GM12878 (cell line): ENCODE data around the gene RFFL. TPM values are rescaled to one million over a fixed set of nuclear protein-coding genes. Genes with fewer than 3 reads are reported as not detected.
A peak's percentile ranks its signal among the peaks of the same experiment; 100 is the strongest.

Experiments
- ATAC-seq: fragments of 200-7000 bp; cut with Tn5 transposase; 3 replicates; pipeline ENCODE4 v1.9.1; 2020; ENCODE audit warnings: mild to moderate bottlenecking, moderate library complexity
- BruUV-seq: library from RNA; stranded (reverse); fragments of 400-500 nt; replicated peaks from 2 replicates; lab custom pipeline; 2021; lab: Mats Ljungman, UMichigan
- CTCF ChIA-PET: fragments of 300-600 bp; sonication (Branson Sonifier 250); formaldehyde crosslinking; extraction: SDS; loops from one replicate; lab custom pipeline; 2021; ENCODE audit warnings: inconsistent platforms; lab: Yijun Ruan, JAX
- POLR2A ChIA-PET: fragments of 350-600 bp; formaldehyde crosslinking; extraction: SDS; loops from one replicate; lab custom pipeline; 2021; ENCODE audit warnings: inconsistent platforms; lab: Charles Lee
- RAD21 ChIA-PET: fragments of 300-600 bp; sonication (Branson Sonifier 250); formaldehyde crosslinking; loops from one replicate; lab custom pipeline; 2023; ENCODE audit warnings: antibody characterized with exemption; ENCODE audit not compliant: unreplicated experiment; lab: Charles Lee
- SMC1A ChIA-PET: fragments of 300-600 bp; sonication (Branson Sonifier 250); formaldehyde crosslinking; loops from one replicate; lab custom pipeline; 2023; ENCODE audit not compliant: unreplicated experiment, uncharacterized antibody; lab: Charles Lee
- DNase-seq: peaks from one replicate; pipeline ENCODE4 v3.0.0-alpha.2; 2011; ENCODE audit warnings: low read depth, low spot score
- FAIRE-seq: peaks from 3 replicates; lab custom pipeline; 2011; peaks lifted over from hg19 to GRCh38; lab: Jason Lieb, UNC
- H2AFZ ChIP-seq: 2 replicates; pipeline ENCODE4 v1.6.0; 2011; ENCODE audit warnings: low read depth, low read length, control low read depth; ENCODE audit not compliant: control insufficient read depth
- H3K27ac ChIP-seq: 2 replicates; pipeline ENCODE4 v1.5.1; 2011; ENCODE audit warnings: control low read depth; ENCODE audit not compliant: control insufficient read depth, insufficient read depth
- H3K27me3 ChIP-seq, 2 experiments: replicated peaks in 1 of 2; 2 replicates each; pipeline versions ENCODE4 v1.6.0 to v1.6.1; 2011; ENCODE audit warnings: low read length in 1 of 2; ENCODE audit not compliant: control insufficient read depth in 2 of 2, insufficient read depth in 2 of 2
- H3K36me3 ChIP-seq, 2 experiments: 2 replicates each; pipeline ENCODE4 v1.5.1; 2011; ENCODE audit warnings: low read length in 1 of 2; ENCODE audit not compliant: control insufficient read depth in 2 of 2, insufficient read depth in 2 of 2
- H3K4me1 ChIP-seq: 2 replicates; pipeline ENCODE4 v1.6.1; 2011; ENCODE audit warnings: mild to moderate bottlenecking, low read length, moderate library complexity, mixed read lengths; ENCODE audit not compliant: control insufficient read depth, insufficient read depth
- H3K4me2 ChIP-seq: 2 replicates; pipeline ENCODE4 v1.6.0; 2011; ENCODE audit warnings: control low read depth; ENCODE audit not compliant: control insufficient read depth, insufficient read depth
- H3K4me3 ChIP-seq: fragments of 200-600 bp; sonication (generic); 2 replicates; pipeline ENCODE4 v1.5.1; 2016
- H3K79me2 ChIP-seq: 2 replicates; pipeline ENCODE4 v1.6.0; 2011; ENCODE audit warnings: low read length; ENCODE audit not compliant: control insufficient read depth, insufficient read depth
- H3K9ac ChIP-seq: 2 replicates; pipeline ENCODE4 v1.8.0; 2011; ENCODE audit warnings: low read length, control low read depth, mixed read lengths; ENCODE audit not compliant: control insufficient read depth, insufficient read depth
- H3K9me3 ChIP-seq: replicated peaks from 3 replicates; pipeline ENCODE4 v1.5.1; 2011; ENCODE audit warnings: mild to moderate bottlenecking, low read length; ENCODE audit not compliant: control insufficient read depth, insufficient read depth
- H4K20me1 ChIP-seq: 2 replicates; pipeline ENCODE4 v1.6.0; 2011; ENCODE audit not compliant: control insufficient read depth, insufficient read depth
- EP300 ChIP-seq, 2 experiments: fragments of 150-350 bp in 1 of 2; IDR thresholded peaks; 2 replicates each; pipeline ENCODE4 v1.6.1; 2011 to 2012; ENCODE audit warnings: low read depth in 2 of 2, low read length in 2 of 2, borderline replicate concordance in 1 of 2, improper control_type of control experiment in 1 of 2, inconsistent platforms in 1 of 2; ENCODE audit not compliant: control insufficient read depth in 1 of 2
- JUND ChIP-seq: IDR thresholded peaks from 2 replicates; pipeline ENCODE4 v1.6.1; 2012; ENCODE audit warnings: low read depth, mild to moderate bottlenecking, low read length, improper control_type of control experiment, moderate library complexity
- KAT2A ChIP-seq: conservative IDR thresholded peaks from 2 replicates; pipeline ENCODE4 v1.6.1; 2011; ENCODE audit warnings: low read depth, low read length; ENCODE audit not compliant: control insufficient read depth
- ZNF384 ChIP-seq: IDR thresholded peaks from 2 replicates; pipeline ENCODE4 v1.6.1; 2012; ENCODE audit warnings: low read depth, mild to moderate bottlenecking, low read length, improper control_type of control experiment, borderline replicate concordance
- WGBS: methylation state at CpG from one replicate; pipeline ENCODE4 v1.1.6; 2016; ENCODE audit warnings: low lambda C conversion rate; ENCODE audit not compliant: insufficient replicate concordance, insufficient coverage; ENCODE audit errors: missing lambda C conversion rate; 5-methylcytosine and 5-hydroxymethylcytosine counted together
- in situ Hi-C: fragments of 300-500 bp; cut with MboI; formaldehyde crosslinking; loops from 9 replicates; pipeline ENCODE4 v1.14.3; 2018; ENCODE audit warnings: mixed read lengths
- intact Hi-C: fragments of 100-400 bp; cut with micrococcal nuclease; formaldehyde crosslinking; loops from one replicate; pipeline ENCODE4 v1.14.2; 2022; ENCODE audit not compliant: unreplicated experiment
- polyA plus RNA-seq, 11 experiments: library from polyadenylated mRNA; depleted of rRNA in 4 of 11; unstranded in 6 of 11; stranded (reverse) in 5 of 11; fragments of >200 nt; fragmentation: Nextera tagmentation in 4 of 11; fragmentation: Illumina TruSeq in 1 of 11; extraction: Ambion mirVana in 4 of 11; extraction: Trizol in 1 of 11; gene quantifications; 1 replicate in 1 of 11; 2 replicates in 10 of 11; pipeline versions ENCODE4 v1.2.1 to v1.2.3, GENCODE V29; 2011 to 2016; ENCODE audit warnings: inconsistent platforms in 2 of 11, missing spikeins in 2 of 11, low read depth in 1 of 11
- total RNA-seq, 4 experiments: library from RNA; depleted of rRNA in 3 of 4; stranded (reverse); fragments of >200 nt in 3 of 4; fragmentation: Illumina TruSeq in 1 of 4; extraction: Trizol in 1 of 4; gene quantifications; 2 replicates each; pipeline versions ENCODE4 v1.2.1 to v1.2.3, GENCODE V29; 2013 to 2021
- TF ChIP-seq, protein P1 (sequence below): fragments of 450-650 bp; IDR thresholded peaks from 2 replicates; pipeline ENCODE4 v1.6.1; 2017; ENCODE audit warnings: low read depth, mild to moderate bottlenecking, moderate library complexity
- TF ChIP-seq, protein P2 (sequence below): fragments of 150-350 bp; IDR thresholded peaks from 2 replicates; pipeline ENCODE4 v1.6.1; 2016; ENCODE audit warnings: low read depth, low read length

The RFFL gene
- total and polyA plus RNA-seq, 10 of the 15 experiments (the other 5 are each of a cell fraction or from before 2014, with no cell fraction given), result 4.7 to 56.1 (median 26.9) TPM

DNA sequence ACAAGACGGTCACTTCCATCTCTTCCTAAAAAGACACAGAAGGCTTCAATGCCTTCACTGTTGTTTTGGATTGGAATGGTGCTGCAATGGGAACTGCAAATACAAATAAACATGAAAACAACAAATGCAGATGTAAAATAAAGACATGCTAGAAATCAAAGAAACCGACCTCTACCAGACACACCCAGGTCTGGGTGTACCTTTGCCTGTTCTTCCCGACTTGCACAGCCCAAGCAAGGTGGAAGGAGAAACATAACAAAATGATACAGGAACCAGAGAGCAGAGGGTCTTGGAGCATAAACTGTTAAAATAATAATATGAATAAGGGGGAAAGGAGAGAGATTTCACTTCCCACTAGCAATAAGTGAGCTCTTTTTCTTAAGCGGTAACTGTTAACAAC lies 17.3 kb downstream of the RFFL start:
- H3K4me3 ChIP-seq, result peak overlapping the region; percentile 57
- intact Hi-C loops (loop anchor here (2.0 kb wide), 1 partner anchor 17 kb away; the partner anchor contains the start of gene RFFL), in situ Hi-C loops (no loop called here)
- no peaks in the 10 kb centered on the region for H3K27me3 ChIP-seq
- 23% methylated on average over 4 of the region's 4 CpGs for WGBS
- ChIA-PET RAD21 (interaction anchor here (0.6 to 3.4 kb wide), 17 partner anchors 12 to 498 kb away, joined by 3 to 53 read pairs (median 10); partner anchors contain the start of genes RAD51D and RFFL), SMC1A (interaction anchor here (1.1 to 12.0 kb wide), 13 partner anchors 10 to 47 kb away, joined by 4 to 221 read pairs (median 6); partner anchors contain the start of gene RFFL), CTCF (interaction anchor here (0.7 to 2.0 kb wide), 12 partner anchors 13 to 73 kb away, joined by 3 to 11 read pairs (median 5); partner anchors contain the start of genes RAD51D and RFFL)
- peak overlapping the region; percentile 55 for H3K9ac ChIP-seq
- H4K20me1 ChIP-seq, result no peaks in the 10 kb centered on the region
- ATAC-seq, result no peak
- H3K27ac ChIP-seq, result peak overlapping the region; percentile 75
- no peak for DNase-seq
- H3K36me3 ChIP-seq, result peaks cover 0 to 1% of the 10 kb centered on the region in 2 experiments; a peak in 1 of 4 replicates
- peaks cover 48% of the 10 kb centered on the region for H3K79me2 ChIP-seq
- TSS peak; percentile 27 for BruUV-seq
- peak; percentile 76 for FAIRE-seq
- peaks cover 37% of the 10 kb centered on the region for H3K4me1 ChIP-seq
- TF ChIP-seq JUND, result no peak
- TF ChIP-seq EP300 (IDR thresholded peaks at IDR 0.05; ENCODE audit: borderline replicate concordance in 1 of 2, control insufficient read depth in 1 of 2, low read depth in 2 of 2, low read length in 2 of 2), result 0 out of 4 replicates have a peak, but pooled peaks of 1 of the 2 experiments have one; percentile 18
- TF ChIP-seq, protein P1, sequence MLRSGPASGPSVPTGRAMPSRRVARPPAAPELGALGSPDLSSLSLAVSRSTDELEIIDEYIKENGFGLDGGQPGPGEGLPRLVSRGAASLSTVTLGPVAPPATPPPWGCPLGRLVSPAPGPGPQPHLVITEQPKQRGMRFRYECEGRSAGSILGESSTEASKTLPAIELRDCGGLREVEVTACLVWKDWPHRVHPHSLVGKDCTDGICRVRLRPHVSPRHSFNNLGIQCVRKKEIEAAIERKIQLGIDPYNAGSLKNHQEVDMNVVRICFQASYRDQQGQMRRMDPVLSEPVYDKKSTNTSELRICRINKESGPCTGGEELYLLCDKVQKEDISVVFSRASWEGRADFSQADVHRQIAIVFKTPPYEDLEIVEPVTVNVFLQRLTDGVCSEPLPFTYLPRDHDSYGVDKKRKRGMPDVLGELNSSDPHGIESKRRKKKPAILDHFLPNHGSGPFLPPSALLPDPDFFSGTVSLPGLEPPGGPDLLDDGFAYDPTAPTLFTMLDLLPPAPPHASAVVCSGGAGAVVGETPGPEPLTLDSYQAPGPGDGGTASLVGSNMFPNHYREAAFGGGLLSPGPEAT, result no peak
- TF ChIP-seq, protein P2, sequence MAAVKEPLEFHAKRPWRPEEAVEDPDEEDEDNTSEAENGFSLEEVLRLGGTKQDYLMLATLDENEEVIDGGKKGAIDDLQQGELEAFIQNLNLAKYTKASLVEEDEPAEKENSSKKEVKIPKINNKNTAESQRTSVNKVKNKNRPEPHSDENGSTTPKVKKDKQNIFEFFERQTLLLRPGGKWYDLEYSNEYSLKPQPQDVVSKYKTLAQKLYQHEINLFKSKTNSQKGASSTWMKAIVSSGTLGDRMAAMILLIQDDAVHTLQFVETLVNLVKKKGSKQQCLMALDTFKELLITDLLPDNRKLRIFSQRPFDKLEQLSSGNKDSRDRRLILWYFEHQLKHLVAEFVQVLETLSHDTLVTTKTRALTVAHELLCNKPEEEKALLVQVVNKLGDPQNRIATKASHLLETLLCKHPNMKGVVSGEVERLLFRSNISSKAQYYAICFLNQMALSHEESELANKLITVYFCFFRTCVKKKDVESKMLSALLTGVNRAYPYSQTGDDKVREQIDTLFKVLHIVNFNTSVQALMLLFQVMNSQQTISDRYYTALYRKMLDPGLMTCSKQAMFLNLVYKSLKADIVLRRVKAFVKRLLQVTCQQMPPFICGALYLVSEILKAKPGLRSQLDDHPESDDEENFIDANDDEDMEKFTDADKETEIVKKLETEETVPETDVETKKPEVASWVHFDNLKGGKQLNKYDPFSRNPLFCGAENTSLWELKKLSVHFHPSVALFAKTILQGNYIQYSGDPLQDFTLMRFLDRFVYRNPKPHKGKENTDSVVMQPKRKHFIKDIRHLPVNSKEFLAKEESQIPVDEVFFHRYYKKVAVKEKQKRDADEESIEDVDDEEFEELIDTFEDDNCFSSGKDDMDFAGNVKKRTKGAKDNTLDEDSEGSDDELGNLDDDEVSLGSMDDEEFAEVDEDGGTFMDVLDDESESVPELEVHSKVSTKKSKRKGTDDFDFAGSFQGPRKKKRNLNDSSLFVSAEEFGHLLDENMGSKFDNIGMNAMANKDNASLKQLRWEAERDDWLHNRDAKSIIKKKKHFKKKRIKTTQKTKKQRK, result no peak
- TF ChIP-seq ZNF384, result no peak
- TF ChIP-seq KAT2A, result no peak
- TF ChIP-seq, all 136 proteins: peak for 1
- H3K4me2 ChIP-seq, result peak overlapping the region; percentile 43
- H2AFZ ChIP-seq, result peak overlapping the region; percentile 36
- POLR2A ChIA-PET, result interaction anchor here (0.6 to 3.9 kb wide), 8 partner anchors 14 to 43 kb away, joined by 5 to 37 read pairs (median 8); partner anchors contain the start of gene RFFL
- no peaks in the 10 kb centered on the region; the same call in 2 of the 3 replicates for H3K9me3 ChIP-seq
